C1 segment of cervical spinal cord (tissue), 14 donors: ENCODE data around the gene PHTF1.

ENCODE experiments used
- DNase-seq, 14 donors: peaks; one replicate each; lab custom pipeline; 2025; lab: John Stamatoyannopoulos, UW

The PHTF1 gene

GRCh38 chr1:113670650-113671049 lies 88.6 kb downstream of the PHTF1 start:
- no peak for DNase-seq

- no peak for DNase-seq
These were observed 89.3 kb downstream of the PHTF1 start for GRCh38 chr1:113669988-113670387.

- DNase-seq = no peak
These were observed 93.2 kb downstream of the PHTF1 start for GRCh38 chr1:113666126-113666525.

- no peak for DNase-seq
These were observed 94.2 kb downstream of the PHTF1 start for GRCh38 chr1:113665071-113665470.

GRCh38 chr1:113663165-113663951 lies 95.9 kb downstream of the PHTF1 start:
- no peak for DNase-seq

GRCh38 chr1:113662101-113662500 lies 97.2 kb downstream of the PHTF1 start:
- DNase-seq = no peak

- peak in 3 of 14 donors; percentile 3 to 9 (median 9) for DNase-seq
These were observed 99.2 kb downstream of the PHTF1 start for GRCh38 chr1:113660088-113660487.

- DNase-seq = peak in 1 of 14 donors; percentile 6
These were observed 99.7 kb downstream of the PHTF1 start for GRCh38 chr1:113659556-113659955.

- DNase-seq = peak in 1 of 14 donors; percentile 4
These were observed 100.3 kb downstream of the PHTF1 start for GRCh38 chr1:113659035-113659434.

GRCh38 chr1:113657556-113658063 lies 101.7 kb downstream of the PHTF1 start:
- no peak for DNase-seq

GRCh38 chr1:113657126-113657525 lies 102.2 kb downstream of the PHTF1 start:
- DNase-seq = peak in 1 of 14 donors; percentile 63

- peak in 1 of 14 donors; percentile 80 for DNase-seq
These were observed 104.4 kb downstream of the PHTF1 start for GRCh38 chr1:113654883-113655282.

GRCh38 chr1:113653741-113654140 lies 105.5 kb downstream of the PHTF1 start:
- DNase-seq = peak in 1 of 14 donors; percentile 58

- DNase-seq = no peak
These were observed 106.5 kb downstream of the PHTF1 start for GRCh38 chr1:113652771-113653170.

- DNase-seq = no peak
These were observed 110.8 kb downstream of the PHTF1 start for GRCh38 chr1:113648478-113648877.

- DNase-seq = no peak
These were observed 112.1 kb downstream of the PHTF1 start for GRCh38 chr1:113647164-113647563.
